DMS114 treated with DMSO at 0.1 percent for 48 hours (cell line): Measurements from ENCODE around the gene OR7D4.
"Not testable (repeated sequence)": the region's sequence is repeated elsewhere in the genome, so short reads cannot be mapped to it uniquely, and the experiment has no call there.

Experiments
- DNase-seq: peaks from one replicate; lab custom pipeline; 2025; ENCODE audit not compliant: unreplicated experiment; lab: John Stamatoyannopoulos, UW

Gene OR7D4

DNA sequence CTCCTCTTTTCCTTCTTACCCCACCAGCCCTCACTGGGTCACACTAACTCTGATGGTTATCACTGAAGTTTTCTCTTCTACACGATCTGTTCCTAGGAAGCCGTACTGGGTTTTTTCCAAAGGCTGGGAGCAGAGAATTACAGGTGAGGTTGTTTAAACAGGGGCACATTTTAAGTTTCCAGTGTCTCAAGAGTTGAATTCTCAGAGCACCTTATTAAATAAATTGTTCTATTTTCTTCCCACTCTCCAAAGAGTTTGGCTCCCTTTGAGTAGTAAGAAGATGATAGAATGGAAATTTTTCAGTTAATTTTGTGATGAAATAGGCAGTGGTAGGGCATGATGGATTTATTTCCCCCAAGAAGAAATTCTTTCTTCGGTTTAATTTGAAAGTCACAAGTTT is at the start of gene OR7D4:
OR7D4 (minus strand) TSS at position 101 of the 400 bp plus-strand sequence. CDS start 4,752 bp downstream, outside the sequence.
- no peak for DNase-seq

- DNase-seq = no peak
Measured at GRCh38 chr19:9251236-9251635, 31.8 kb upstream of the OR7D4 start.

DNA sequence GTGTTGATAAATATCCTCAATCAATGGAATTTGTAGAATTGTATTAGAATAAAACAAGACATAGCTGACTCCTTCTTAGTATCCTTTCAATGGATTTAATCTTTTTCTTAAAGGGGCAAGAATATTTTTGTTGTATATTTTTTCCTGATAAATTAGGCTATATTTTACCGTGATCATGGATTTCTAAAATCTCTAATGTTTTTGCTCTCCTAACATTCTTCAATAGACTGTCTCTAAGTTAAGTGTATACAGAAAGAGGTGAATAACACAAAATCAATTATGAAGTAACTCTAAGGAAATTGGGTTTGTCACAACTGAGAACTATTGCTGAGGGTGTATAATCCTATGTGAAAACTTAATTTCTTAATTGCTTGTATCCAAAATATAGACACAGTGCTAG is 31.2 kb upstream of the OR7D4 start, which contains the start of gene OR7E24:
OR7E24 (plus strand) TSS at position 301 of the 400 bp plus-strand sequence. CDS start 114 bp downstream, outside the sequence.
- no peak for DNase-seq

- DNase-seq = peak; percentile 29
Measured at GRCh38 chr19:9205501-9206113, 13.8 kb downstream of the OR7D4 start.

DNA sequence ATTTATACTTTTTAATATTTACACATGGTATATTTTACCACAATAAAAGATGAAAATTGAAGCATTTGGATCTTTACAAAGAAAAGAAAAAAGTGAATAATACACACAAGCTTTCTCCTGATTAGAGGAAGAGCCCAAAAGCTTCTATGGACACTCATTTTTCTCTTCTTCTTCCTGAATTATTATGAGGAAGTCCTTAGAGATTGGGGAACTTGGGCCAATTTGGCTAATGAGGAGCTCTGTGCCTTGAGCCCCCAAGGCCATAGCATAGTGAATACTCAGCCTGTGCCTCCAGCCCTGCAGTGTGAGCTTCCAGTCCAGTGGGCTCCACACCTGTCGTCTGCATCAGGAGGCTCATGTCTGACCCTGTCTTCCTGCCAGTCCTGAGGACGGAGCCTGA is 21.3 kb downstream of the OR7D4 start:
- DNase-seq = not testable (repeated sequence)

DNA sequence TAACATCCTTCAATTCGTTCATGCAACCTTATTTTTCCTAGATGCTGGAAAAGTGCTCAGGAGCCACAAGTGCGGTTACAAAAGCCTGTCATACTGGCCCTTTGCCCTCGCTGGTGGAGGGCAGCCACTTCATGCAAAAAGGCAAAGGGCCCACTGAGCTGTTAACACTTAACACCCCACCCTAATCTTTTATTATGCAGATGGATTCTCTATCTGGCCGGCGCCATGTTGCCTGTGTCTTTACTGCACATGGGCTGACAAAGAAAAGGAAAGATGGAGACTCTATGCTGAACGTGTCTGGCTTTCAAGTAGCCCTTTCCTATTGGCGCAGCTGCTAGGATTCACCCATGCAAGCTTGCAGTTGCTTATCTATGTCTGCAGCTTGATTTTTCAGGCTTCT is 29.9 kb downstream of the OR7D4 start:
- DNase-seq = no peak

GRCh38 chr19:9187191-9187590 is 32.2 kb downstream of the OR7D4 start:
- DNase-seq = no peak

DNA sequence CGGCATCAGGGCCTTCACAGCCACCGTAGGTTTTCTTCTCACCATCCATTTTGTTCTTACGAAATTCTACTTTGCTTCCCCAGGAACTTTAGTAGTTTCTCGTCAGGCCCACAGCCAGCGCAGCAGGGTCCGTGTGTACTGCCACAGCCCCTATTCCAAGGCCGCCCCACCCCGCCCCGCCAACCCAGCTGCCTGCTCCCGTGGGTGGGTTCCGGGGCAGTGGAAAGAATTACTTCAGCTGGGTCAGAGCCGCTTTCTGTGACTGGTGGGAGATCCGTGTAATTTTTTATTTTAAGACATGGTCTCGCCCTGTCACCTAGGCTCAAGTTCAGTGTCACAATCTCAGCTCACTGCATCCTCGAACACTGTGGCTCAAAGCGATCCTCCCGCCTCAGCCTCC is 36.4 kb downstream of the OR7D4 start:
- DNase-seq = no peak

DNA sequence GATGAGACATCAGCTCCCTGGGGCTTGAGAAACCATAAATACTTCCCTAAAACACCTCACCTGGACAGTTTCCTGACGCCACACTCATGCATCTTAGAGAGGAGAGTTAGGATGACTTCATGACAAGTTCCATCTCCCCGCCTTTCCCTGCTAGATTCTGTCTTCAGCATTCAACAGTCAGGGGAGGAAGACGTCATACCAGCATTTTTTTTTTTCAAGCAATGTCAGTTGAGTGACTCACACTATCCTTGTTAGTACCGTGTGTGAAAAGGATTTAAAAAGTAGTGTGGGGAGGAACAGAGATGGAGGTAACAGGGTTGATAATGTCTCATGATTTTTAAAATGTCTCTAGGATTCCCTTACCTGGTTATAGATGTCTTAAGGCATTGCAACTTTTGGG is 40.5 kb downstream of the OR7D4 start, which contains the start of gene OR7D2:
OR7D2 (plus strand) TSS at position 79 of the 400 bp plus-strand sequence. CDS start 6,803 bp downstream, outside the sequence.
- no peak for DNase-seq

DNA sequence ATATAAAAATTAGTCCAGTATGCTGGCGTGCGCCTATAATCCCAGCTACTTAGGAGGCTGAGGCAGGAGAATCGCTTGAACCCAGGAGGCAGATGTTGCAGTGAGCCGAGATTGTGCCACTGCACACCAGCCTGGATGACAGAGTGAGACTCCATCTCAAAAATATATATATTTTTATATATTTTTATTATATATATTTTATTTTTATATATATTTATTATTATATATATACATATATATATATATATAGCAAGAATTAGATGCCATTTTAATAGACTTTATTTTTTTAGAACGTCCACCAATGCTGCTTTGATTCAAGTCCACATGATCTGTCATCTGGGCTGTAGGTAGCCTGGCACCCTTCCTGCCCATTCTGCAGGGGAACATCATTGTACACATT is 44.1 kb downstream of the OR7D4 start:
- no peak for DNase-seq

- no peak for DNase-seq
Measured at GRCh38 chr19:9171393-9171991, 47.9 kb downstream of the OR7D4 start.

GRCh38 chr19:9166846-9167245 is 52.5 kb downstream of the OR7D4 start:
- no peak for DNase-seq

DNA sequence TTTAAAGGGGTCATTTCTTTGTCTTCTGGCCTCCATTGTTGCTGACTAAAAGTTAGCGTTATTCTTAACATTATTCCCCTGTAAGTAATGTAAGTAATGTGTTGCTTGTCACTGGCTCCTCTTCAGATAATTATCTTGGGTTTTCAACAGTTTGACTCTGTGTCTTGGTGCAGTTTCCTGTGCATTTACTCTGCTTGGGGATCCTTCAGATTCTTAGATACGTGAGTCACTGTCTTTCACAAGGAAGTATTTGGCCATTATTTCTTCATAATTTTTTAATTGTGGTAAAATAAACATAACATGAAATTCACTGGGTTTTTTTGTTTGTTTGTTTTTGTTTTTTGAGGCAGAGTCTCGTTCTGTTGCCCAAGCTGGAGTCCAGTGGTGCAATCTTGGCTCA is 54.1 kb downstream of the OR7D4 start:
- DNase-seq = no peak

DNA sequence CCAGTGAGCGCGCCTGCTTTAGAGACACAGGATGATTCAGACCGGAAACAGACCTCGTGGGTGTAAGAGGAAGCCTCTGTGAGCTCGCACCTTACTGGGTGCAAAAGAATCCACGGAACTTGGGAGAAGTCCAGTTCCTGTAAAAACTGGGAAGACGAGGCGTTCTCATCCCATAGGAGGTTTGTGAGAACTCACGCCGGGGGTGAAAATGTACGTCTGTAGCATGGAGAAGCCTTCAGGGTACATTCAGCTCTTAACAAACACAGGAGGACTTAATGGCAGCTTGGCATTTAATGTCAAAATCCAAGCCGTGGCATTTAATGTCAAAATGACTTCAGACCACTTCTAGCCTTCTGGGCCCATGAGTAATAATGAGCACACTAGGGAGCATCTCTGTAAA is 58.0 kb downstream of the OR7D4 start:
- no peak for DNase-seq
